Karpas-422 (cell line): ENCODE results near the gene SCRN2. TPM values are rescaled to one million over a fixed set of nuclear protein-coding genes. Genes with fewer than 3 reads are reported as not detected.

ENCODE experiments used
- DNase-seq: peaks from one replicate; pipeline ENCODE4 v3.0.0-alpha.2; 2015
- H2AFZ ChIP-seq: fragments of 200-600 bp; sonication (generic); 2 replicates; pipeline ENCODE4 v1.6.1; 2014; ENCODE audit warnings: antibody characterized with exemption, low read length, mixed read lengths
- H3K27ac ChIP-seq: fragments of 200-600 bp; sonication (generic); 2 replicates; pipeline ENCODE4 v1.5.1; 2014; ENCODE audit warnings: mild to moderate bottlenecking, low read length, moderate library complexity
- H3K27me3 ChIP-seq: fragments of 200-600 bp; sonication (generic); 2 replicates; pipeline ENCODE4 v1.6.1; 2014; ENCODE audit warnings: low read length, mixed read lengths
- H3K36me3 ChIP-seq: fragments of 200-600 bp; sonication (generic); 2 replicates; pipeline ENCODE4 v1.6.1; 2014; ENCODE audit warnings: low read length, mixed read lengths; ENCODE audit not compliant: insufficient read depth
- H3K4me1 ChIP-seq: fragments of 200-600 bp; sonication (generic); 2 replicates; pipeline ENCODE4 v1.6.1; 2014; ENCODE audit warnings: mild to moderate bottlenecking, low read length, mixed read lengths
- H3K4me2 ChIP-seq: fragments of 200-600 bp; sonication (generic); 2 replicates; pipeline ENCODE4 v1.6.1; 2014; ENCODE audit warnings: low read length, low read depth, mild to moderate bottlenecking; ENCODE audit not compliant: poor library complexity, severe bottlenecking
- H3K4me3 ChIP-seq: fragments of 200-600 bp; sonication (generic); 2 replicates; pipeline ENCODE4 v1.5.1; 2014; ENCODE audit warnings: mild to moderate bottlenecking, antibody characterized with exemption, low read length, mixed read lengths
- H3K79me2 ChIP-seq: fragments of 200-600 bp; sonication (generic); 2 replicates; pipeline ENCODE4 v1.6.1; 2014; ENCODE audit warnings: mild to moderate bottlenecking, low read length, mixed read lengths
- H3K9ac ChIP-seq: fragments of 200-600 bp; sonication (generic); 2 replicates; pipeline ENCODE4 v1.6.0; 2014; ENCODE audit warnings: low read length
- H3K9me2 ChIP-seq: fragments of 200-600 bp; sonication (generic), shearing (Covaris generic); replicated peaks from 2 replicates; pipeline ENCODE4 v1.6.0; 2014; ENCODE audit warnings: mild to moderate bottlenecking, low read length, moderate library complexity; ENCODE audit not compliant: insufficient read depth
- H3K9me3 ChIP-seq: fragments of 300-700, 200-600 bp; sonication (generic); 2 replicates; pipeline ENCODE4 v1.6.1; 2014; ENCODE audit warnings: low read length, mixed read lengths
- H4K20me1 ChIP-seq: fragments of 200-600 bp; sonication (generic); 2 replicates; pipeline ENCODE4 v1.6.1; 2014; ENCODE audit warnings: mild to moderate bottlenecking, antibody characterized with exemption, low read length, low read depth; ENCODE audit not compliant: insufficient read depth
- total RNA-seq: library from RNA; depleted of rRNA; stranded (reverse); fragments of >200 nt; shearing (Covaris generic); gene quantifications from 2 replicates; pipeline ENCODE4 v1.2.3, GENCODE V29; 2014; ENCODE audit warnings: low replicate concordance

SCRN2 gene
- total RNA-seq, 1 experiment from 2014 or later: 37.7 TPM

GRCh38 chr17:47844814-47845715 is 4.0 kb upstream of the SCRN2 start:
- peaks cover 4% of the 10 kb centered on the region; the same call in 1 of the 2 replicates for H4K20me1 ChIP-seq
- H3K27ac ChIP-seq: no peak overlapping the region
- no peaks in the 10 kb centered on the region for H3K9me2 ChIP-seq
- no peak overlapping the region for H3K4me3 ChIP-seq
- no peak overlapping the region for H3K4me2 ChIP-seq
- no peak overlapping the region for H2AFZ ChIP-seq
- no peaks in the 10 kb centered on the region for H3K9me3 ChIP-seq
- H3K36me3 ChIP-seq: no peaks in the 10 kb centered on the region
- DNase-seq: peak; percentile 70
- no peak overlapping the region for H3K9ac ChIP-seq
- no peaks in the 10 kb centered on the region for H3K27me3 ChIP-seq
- H3K79me2 ChIP-seq: no peaks in the 10 kb centered on the region
- H3K4me1 ChIP-seq: peaks cover 18% of the 10 kb centered on the region

DNA sequence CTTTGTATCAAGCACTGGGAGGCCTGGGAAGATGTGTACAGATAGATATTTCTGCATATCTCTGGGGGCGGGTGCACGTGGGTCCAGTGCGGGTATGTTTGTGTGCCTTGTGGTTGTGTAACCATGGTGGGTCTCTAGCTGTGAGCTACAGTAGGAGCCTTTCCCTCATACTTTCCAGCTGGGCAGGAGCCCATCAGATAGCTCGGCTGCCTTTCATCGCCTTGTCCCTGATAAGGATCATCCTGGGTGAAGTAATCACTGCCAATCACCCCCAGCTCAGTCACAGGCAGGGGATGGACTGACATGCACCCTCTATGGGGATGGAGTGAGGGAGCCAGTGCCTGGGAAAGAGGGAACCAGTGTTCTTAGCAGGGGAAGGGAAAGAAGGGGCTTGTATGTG is 3.2 kb upstream of the SCRN2 start:
- no peak overlapping the region for H3K9ac ChIP-seq
- no peaks in the 10 kb centered on the region for H3K36me3 ChIP-seq
- H2AFZ ChIP-seq: no peak overlapping the region
- H3K79me2 ChIP-seq: no peaks in the 10 kb centered on the region
- H3K9me2 ChIP-seq: no peaks in the 10 kb centered on the region
- H3K27me3 ChIP-seq: no peaks in the 10 kb centered on the region
- no peak overlapping the region for H3K4me3 ChIP-seq
- H3K4me2 ChIP-seq: no peak overlapping the region
- peaks cover 21% of the 10 kb centered on the region for H3K4me1 ChIP-seq
- no peak for DNase-seq
- H3K27ac ChIP-seq: no peak overlapping the region
- no peaks in the 10 kb centered on the region for H3K9me3 ChIP-seq
- H4K20me1 ChIP-seq: peaks cover 3% of the 10 kb centered on the region; the same call in 1 of the 2 replicates

DNA sequence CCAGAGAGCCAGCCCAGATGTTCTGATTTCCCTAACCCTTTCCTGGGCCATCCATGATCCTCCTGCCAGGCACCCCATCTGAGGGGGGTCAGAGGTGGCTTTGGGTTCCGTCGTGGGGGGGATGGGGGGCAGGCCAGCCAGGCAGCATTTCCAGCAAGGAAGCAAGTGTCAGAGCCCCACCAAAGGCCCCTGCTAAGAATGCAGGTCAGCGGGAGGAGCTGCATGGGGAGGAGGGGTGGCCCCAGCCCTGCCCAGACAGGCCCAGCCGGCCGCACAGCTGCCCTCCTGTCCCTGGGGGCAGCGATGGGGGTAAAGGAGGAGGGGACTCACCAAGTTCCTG is 2.3 kb upstream of the SCRN2 start:
- Histone ChIP-seq H2AFZ (no peak overlapping the region), H3K9me3 (no peaks in the 10 kb centered on the region), H3K4me3 (no peak overlapping the region), H3K27me3 (no peaks in the 10 kb centered on the region), H3K36me3 (no peaks in the 10 kb centered on the region), H3K4me2 (no peak overlapping the region), H3K9me2 (no peaks in the 10 kb centered on the region), H3K4me1 (peaks cover 21% of the 10 kb centered on the region), H3K27ac (no peak overlapping the region), H3K9ac (no peak overlapping the region), H3K79me2 (no peaks in the 10 kb centered on the region), H4K20me1 (no peaks in the 10 kb centered on the region)
- no peak for DNase-seq

GRCh38 chr17:47841488-47842291 is 617 bp upstream of the SCRN2 start:
- Histone ChIP-seq H2AFZ (peak overlapping the region; percentile 26; the same call in 1 of the 2 replicates), H3K4me1 (peaks cover 21% of the 10 kb centered on the region), H3K9ac (peak overlapping the region; percentile 85), H3K4me3 (peak overlapping the region; percentile 90), H3K9me3 (no peaks in the 10 kb centered on the region), H3K9me2 (no peaks in the 10 kb centered on the region), H4K20me1 (no peaks in the 10 kb centered on the region), H3K27ac (no peak overlapping the region), H3K27me3 (no peaks in the 10 kb centered on the region), H3K79me2 (no peaks in the 10 kb centered on the region), H3K36me3 (no peaks in the 10 kb centered on the region), H3K4me2 (peak overlapping the region; percentile 75)
- DNase-seq: no peak

DNA sequence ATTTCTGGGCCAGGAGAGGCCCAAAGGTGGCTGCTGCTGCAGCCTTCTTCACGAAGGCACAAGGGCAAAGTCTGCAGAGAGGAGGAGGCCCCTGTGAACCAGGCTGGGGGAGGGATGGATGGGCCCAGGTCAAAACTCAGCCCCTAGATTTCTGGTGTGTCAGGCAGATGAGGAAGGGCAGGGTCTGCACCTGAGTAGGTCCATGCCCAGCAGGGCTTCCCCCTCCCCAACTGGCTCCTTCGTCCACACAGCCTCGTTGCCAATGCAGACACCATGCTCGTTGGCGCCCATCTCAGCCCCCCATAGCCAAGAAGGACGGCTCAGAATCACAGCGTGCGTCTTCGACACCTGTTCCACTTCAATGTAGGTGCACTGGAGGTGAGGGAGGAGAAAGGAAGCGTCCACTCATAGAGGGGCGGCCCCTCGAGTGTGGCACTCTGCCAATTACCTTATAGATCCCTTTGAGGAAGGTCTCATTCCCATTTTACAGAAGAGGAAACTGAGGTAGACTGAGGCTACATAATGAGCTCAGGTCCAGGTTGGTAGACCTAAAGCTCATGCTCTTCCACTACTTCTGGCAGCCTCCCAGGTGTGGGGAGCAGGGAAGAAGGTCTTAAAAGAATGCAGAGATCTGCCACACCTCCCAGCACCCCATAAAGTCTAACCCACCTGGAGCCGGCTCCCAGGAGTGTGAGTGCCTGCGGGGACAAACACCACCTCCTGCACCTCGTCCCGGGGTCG is 902 bp downstream of the SCRN2 start:
- Histone ChIP-seq H3K36me3 (no peaks in the 10 kb centered on the region), H3K4me1 (peaks cover 21% of the 10 kb centered on the region), H3K27me3 (no peaks in the 10 kb centered on the region), H3K9me3 (no peaks in the 10 kb centered on the region), H3K79me2 (no peaks in the 10 kb centered on the region), H3K9ac (peak overlapping the region; percentile 85), H4K20me1 (no peaks in the 10 kb centered on the region), H3K9me2 (no peaks in the 10 kb centered on the region), H3K27ac (no peak overlapping the region), H3K4me3 (peak overlapping the region; percentile 90), H2AFZ (no peak overlapping the region), H3K4me2 (peak overlapping the region; percentile 75)
- DNase-seq: no peak

GRCh38 chr17:47839071-47839470 is 2.0 kb downstream of the SCRN2 start:
- H3K4me2 ChIP-seq: no peak overlapping the region

GRCh38 chr17:47838636-47839035 is 2.4 kb downstream of the SCRN2 start:
- Histone ChIP-seq H3K9ac (no peak overlapping the region), H3K36me3 (no peaks in the 10 kb centered on the region), H2AFZ (no peak overlapping the region), H3K79me2 (no peaks in the 10 kb centered on the region), H3K4me3 (no peak overlapping the region), H3K4me2 (no peak overlapping the region), H3K27me3 (no peaks in the 10 kb centered on the region), H3K9me2 (no peaks in the 10 kb centered on the region), H4K20me1 (no peaks in the 10 kb centered on the region), H3K27ac (no peak overlapping the region), H3K9me3 (no peaks in the 10 kb centered on the region), H3K4me1 (peaks cover 21% of the 10 kb centered on the region)
- no peak for DNase-seq

More at GRCh38 chr17:47839071-47839470, 2.0 kb downstream of the SCRN2 start:
- Histone ChIP-seq H3K9me3 (no peaks in the 10 kb centered on the region), H3K4me1 (peaks cover 21% of the 10 kb centered on the region), H3K4me3 (no peak overlapping the region), H3K27ac (no peak overlapping the region), H3K36me3 (no peaks in the 10 kb centered on the region), H4K20me1 (no peaks in the 10 kb centered on the region), H3K9me2 (no peaks in the 10 kb centered on the region), H3K27me3 (no peaks in the 10 kb centered on the region), H3K9ac (no peak overlapping the region), H2AFZ (no peak overlapping the region), H3K79me2 (no peaks in the 10 kb centered on the region)
- DNase-seq: no peak
